ENCODE measurements around the gene C6orf89.

DNA sequence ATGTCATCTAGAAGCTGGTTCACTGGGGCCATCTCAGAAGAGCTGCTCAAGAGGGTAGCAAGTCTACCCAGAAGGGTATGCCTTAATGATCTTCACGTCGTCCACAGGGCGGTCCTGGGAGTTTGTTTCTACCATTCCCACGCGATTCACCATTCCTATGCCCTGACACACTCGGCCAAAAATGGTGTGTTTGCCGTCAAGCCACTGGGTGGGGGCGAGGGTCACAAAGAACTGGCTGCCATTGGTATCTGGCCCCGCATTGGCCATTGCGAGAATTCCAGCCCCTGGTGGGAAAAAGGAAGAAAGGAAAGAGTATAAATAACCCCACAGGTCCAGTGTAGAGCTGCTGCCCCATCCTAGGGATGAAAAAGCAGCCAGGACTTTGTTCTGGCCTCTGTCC, 30.0 kb upstream of the C6orf89 start:
- no peak for TF ChIP-seq CREB1 (IDR thresholded peaks at IDR 0.05)
- TF ChIP-seq, protein P1, sequence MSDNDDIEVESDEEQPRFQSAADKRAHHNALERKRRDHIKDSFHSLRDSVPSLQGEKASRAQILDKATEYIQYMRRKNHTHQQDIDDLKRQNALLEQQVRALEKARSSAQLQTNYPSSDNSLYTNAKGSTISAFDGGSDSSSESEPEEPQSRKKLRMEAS (IDR thresholded peaks at IDR 0.05) = no peak
